HG03095 (cell line): ENCODE results near the gene MACROD2.

ENCODE experiments used
- ATAC-seq: cut with Tn5 transposase; IDR thresholded peaks from one replicate; pipeline ENCODE4 v1.9.1; 2021; ENCODE audit warnings: moderate library complexity; ENCODE audit not compliant: unreplicated experiment

MACROD2 gene

GRCh38 chr20:15842872-15843271 lies 1847.6 kb downstream of the MACROD2 start:
- ATAC-seq = no peak

GRCh38 chr20:15843777-15844176 lies 1848.5 kb downstream of the MACROD2 start:
- ATAC-seq = no peak

- no peak for ATAC-seq
Measured at GRCh38 chr20:15847196-15847784, 1852.0 kb downstream of the MACROD2 start.

GRCh38 chr20:15848126-15848525 lies 1852.8 kb downstream of the MACROD2 start:
- no peak for ATAC-seq

GRCh38 chr20:15848995-15849610 lies 1853.8 kb downstream of the MACROD2 start:
- ATAC-seq = no peak

GRCh38 chr20:15851576-15852215 lies 1856.4 kb downstream of the MACROD2 start:
- ATAC-seq = no peak

GRCh38 chr20:15854911-15855310 lies 1859.6 kb downstream of the MACROD2 start:
- no peak for ATAC-seq

GRCh38 chr20:15857173-15857784 lies 1862.0 kb downstream of the MACROD2 start:
- peak; percentile 61 for ATAC-seq

- no peak for ATAC-seq
Measured at GRCh38 chr20:15859061-15859460, 1863.7 kb downstream of the MACROD2 start.

GRCh38 chr20:15860850-15861249 lies 1865.5 kb downstream of the MACROD2 start:
- no peak for ATAC-seq

GRCh38 chr20:15862178-15862577 lies 1866.9 kb downstream of the MACROD2 start:
- no peak for ATAC-seq

- ATAC-seq = no peak
Measured at GRCh38 chr20:15863735-15864134, 1868.4 kb downstream of the MACROD2 start.

GRCh38 chr20:15865553-15865952 lies 1870.2 kb downstream of the MACROD2 start:
- ATAC-seq = no peak

GRCh38 chr20:15866916-15867730 lies 1871.8 kb downstream of the MACROD2 start:
- ATAC-seq = no peak

GRCh38 chr20:15867899-15868298 lies 1872.6 kb downstream of the MACROD2 start:
- no peak for ATAC-seq

- no peak for ATAC-seq
Measured at GRCh38 chr20:15875446-15875845, 1880.1 kb downstream of the MACROD2 start.

GRCh38 chr20:15882553-15882952 lies 1887.2 kb downstream of the MACROD2 start:
- ATAC-seq = no peak

- ATAC-seq = no peak
Measured at GRCh38 chr20:15886250-15886649, 1890.9 kb downstream of the MACROD2 start.

GRCh38 chr20:15887387-15887786 lies 1892.1 kb downstream of the MACROD2 start:
- no peak for ATAC-seq

- ATAC-seq = no peak
Measured at GRCh38 chr20:15889061-15889460, 1893.7 kb downstream of the MACROD2 start.
